IMR-90 (cell line): ENCODE data around the gene MYDGF. TPM values are rescaled to one million over a fixed set of nuclear protein-coding genes. Genes with fewer than 3 reads are reported as not detected.

Experiments used
- ATAC-seq: fragments of 200-7000 bp; cut with Tn5 transposase; 2 replicates; pipeline ENCODE4 v1.9.1; 2020; ENCODE audit warnings: low read depth, mild to moderate bottlenecking, moderate library complexity
- BruUV-seq: library from RNA; stranded (reverse); fragments of 400-500 nt; replicated peaks from 2 replicates; lab custom pipeline; 2021; lab: Mats Ljungman, UMichigan
- CTCF ChIA-PET: fragments of 300-600 bp; formaldehyde crosslinking; extraction: SDS; loops from one replicate; lab custom pipeline; 2021; ENCODE audit warnings: antibody characterized with exemption; lab: Yijun Ruan, JAX
- POLR2A ChIA-PET: fragments of 300-600 bp; sonication (Branson Sonifier 250); formaldehyde crosslinking; loops from one replicate; lab custom pipeline; 2022; ENCODE audit warnings: antibody characterized with exemption; ENCODE audit not compliant: unreplicated experiment; lab: Charles Lee
- DNase-seq: peaks from one replicate; pipeline ENCODE4 v3.0.0; 2013
- H2AFZ ChIP-seq: replicated peaks from 2 replicates; pipeline ENCODE3; 2013; ENCODE audit warnings: low read length, mild to moderate bottlenecking; ENCODE audit not compliant: poor library complexity
- H2AK5ac ChIP-seq: 2 replicates; pipeline ENCODE4 v1.6.1; 2013; ENCODE audit warnings: low read depth, low read length, inconsistent platforms
- H2AK9ac ChIP-seq: replicated peaks from 2 replicates; pipeline ENCODE3; 2013; ENCODE audit warnings: mild to moderate bottlenecking, low read depth, low read length, moderate library complexity; ENCODE audit not compliant: poor library complexity
- H2BK120ac ChIP-seq: 2 replicates; pipeline ENCODE4 v1.6.1; 2013; ENCODE audit warnings: low read depth, low read length, inconsistent platforms
- H2BK15ac ChIP-seq: 3 replicates; pipeline ENCODE4 v1.6.1; 2013; ENCODE audit warnings: low read depth, low read length, inconsistent platforms
- H2BK20ac ChIP-seq: 2 replicates; pipeline ENCODE4 v1.6.1; 2013; ENCODE audit warnings: low read depth, mild to moderate bottlenecking, inconsistent platforms, low read length, moderate library complexity
- H2BK5ac ChIP-seq: 2 replicates; pipeline ENCODE4 v1.6.1; 2013; ENCODE audit warnings: mild to moderate bottlenecking, low read depth, low read length, inconsistent platforms; ENCODE audit not compliant: poor library complexity, severe bottlenecking
- H3K14ac ChIP-seq: replicated peaks from 2 replicates; pipeline ENCODE4 v1.6.1; 2013; ENCODE audit warnings: low read depth, low read length, inconsistent platforms
- H3K18ac ChIP-seq: 2 replicates; pipeline ENCODE4 v1.6.1; 2013; ENCODE audit warnings: low read depth, low read length, control low read depth
- H3K23ac ChIP-seq: 2 replicates; pipeline ENCODE4 v1.6.1; 2013; ENCODE audit warnings: low read depth, low read length, inconsistent platforms
- H3K27ac ChIP-seq: 2 replicates; pipeline ENCODE4 v1.5.1; 2013; ENCODE audit warnings: mild to moderate bottlenecking, control low read depth, low read length; ENCODE audit not compliant: insufficient read depth
- H3K27me3 ChIP-seq: 2 replicates; pipeline ENCODE4 v1.6.1; 2013; ENCODE audit warnings: low read length; ENCODE audit not compliant: control insufficient read depth, insufficient read depth
- H3K36me3 ChIP-seq: 2 replicates; pipeline ENCODE4 v1.6.1; 2013; ENCODE audit warnings: low read length, mixed read lengths; ENCODE audit not compliant: control insufficient read depth, insufficient read depth
- H3K4ac ChIP-seq: 2 replicates; pipeline ENCODE4 v1.6.1; 2013; ENCODE audit warnings: low read depth, low read length, inconsistent platforms
- H3K4me1 ChIP-seq: 2 replicates; pipeline ENCODE4 v1.6.1; 2013; ENCODE audit warnings: low read length, mixed read lengths; ENCODE audit not compliant: control insufficient read depth, insufficient read depth
- H3K4me2 ChIP-seq: 2 replicates; pipeline ENCODE4 v1.6.1; 2013; ENCODE audit warnings: low read depth, mild to moderate bottlenecking, control low read depth, low read length, moderate library complexity
- H3K4me3 ChIP-seq: 2 replicates; pipeline ENCODE4 v1.5.1; 2013; ENCODE audit warnings: low read depth, mild to moderate bottlenecking, control low read depth, low read length, moderate library complexity; ENCODE audit not compliant: insufficient read depth
- H3K56ac ChIP-seq: 2 replicates; pipeline ENCODE4 v1.6.1; 2013; ENCODE audit warnings: low read length, inconsistent platforms; ENCODE audit not compliant: insufficient read depth; ENCODE audit errors: extremely low read depth
- H3K79me1 ChIP-seq, 2 experiments: 2 replicates each; pipeline ENCODE4 v1.6.1; 2013; ENCODE audit warnings: low read length in 2 of 2, inconsistent platforms in 1 of 2, low read depth in 1 of 2
- H3K9ac ChIP-seq: 2 replicates; pipeline ENCODE4 v1.6.1; 2013; ENCODE audit warnings: low read depth, low read length, control low read depth
- H3K9me1 ChIP-seq: 2 replicates; pipeline ENCODE4 v1.6.1; 2013; ENCODE audit warnings: low read length, inconsistent platforms; ENCODE audit not compliant: insufficient read depth
- H3K9me3 ChIP-seq: 2 replicates; pipeline ENCODE4 v1.6.1; 2013; ENCODE audit warnings: low read length; ENCODE audit not compliant: control insufficient read depth, insufficient read depth
- H4K20me1 ChIP-seq: 2 replicates; pipeline ENCODE4 v1.6.1; 2013; ENCODE audit warnings: low read length, inconsistent platforms; ENCODE audit not compliant: insufficient read depth
- H4K5ac ChIP-seq: 2 replicates; pipeline ENCODE4 v1.6.1; 2013; ENCODE audit warnings: mild to moderate bottlenecking, low read depth, low read length, control low read depth
- H4K8ac ChIP-seq, 2 experiments: 2 replicates each; pipeline ENCODE4 v1.6.1; 2013; ENCODE audit warnings: low read depth in 2 of 2, low read length in 2 of 2, control low read depth in 1 of 2, inconsistent platforms in 1 of 2
- H4K91ac ChIP-seq: 2 replicates; pipeline ENCODE4 v1.6.1; 2013; ENCODE audit warnings: low read depth, low read length, inconsistent platforms; ENCODE audit not compliant: insufficient read depth
- BHLHE40 ChIP-seq: fragments of 150-350 bp; IDR thresholded peaks from 2 replicates; pipeline ENCODE4 v1.6.1; 2016; ENCODE audit warnings: mild to moderate bottlenecking, low read depth, low read length
- FOS ChIP-seq: fragments of 150-350 bp; IDR thresholded peaks from 2 replicates; pipeline ENCODE4 v1.6.1; 2016; ENCODE audit warnings: low read depth, low read length
- MAZ ChIP-seq: IDR thresholded peaks from 2 replicates; pipeline ENCODE4 v1.6.1; 2012; ENCODE audit warnings: low read depth, mild to moderate bottlenecking, low read length, improper control_type of control experiment, moderate library complexity, borderline replicate concordance
- POLR2A ChIP-seq: IDR thresholded peaks from 2 replicates; pipeline ENCODE4 v1.6.1; 2012; ENCODE audit warnings: mild to moderate bottlenecking, low read depth, low read length
- SMC3 ChIP-seq: fragments of 150-350 bp; IDR thresholded peaks from 2 replicates; pipeline ENCODE4 v1.6.1; 2016; ENCODE audit warnings: low read depth, mild to moderate bottlenecking, antibody characterized with exemption, low read length, moderate library complexity
- WGBS, 2 experiments: methylation state at CpG; one replicate each; pipeline versions ENCODE4 v1.1.5 to v1.1.7; 2013; ENCODE audit warnings: missing lambda C conversion rate in 2 of 2; ENCODE audit not compliant: insufficient read length in 1 of 2; ENCODE audit errors: extremely low coverage in 2 of 2; 5-methylcytosine and 5-hydroxymethylcytosine counted together
- dilution Hi-C: fragments of 300-500 bp; cut with HindIII; formaldehyde crosslinking; loops from one replicate; pipeline ENCODE4 v1.14.3; 2018; ENCODE audit warnings: low sequenced_read_pairs; ENCODE audit not compliant: unreplicated experiment
- in situ Hi-C: fragments of 300-500 bp; cut with MboI; formaldehyde crosslinking; loops from 3 replicates; pipeline ENCODE4 v1.14.3; 2019; ENCODE audit warnings: low sequenced_read_pairs, inconsistent platforms, mixed read lengths
- intact Hi-C: fragments of 100-400 bp; cut with micrococcal nuclease; formaldehyde crosslinking; loops from 2 replicates; pipeline ENCODE4 v1.10.0; 2022
- polyA plus RNA-seq, 3 experiments: library from polyadenylated mRNA; depleted of rRNA; stranded (reverse); fragments of >200 nt; gene quantifications; 2 replicates each; pipeline ENCODE4 v1.2.3, GENCODE V29; 2012; ENCODE audit warnings: low replicate concordance in 1 of 3
- total RNA-seq: library from RNA; depleted of rRNA; stranded (reverse); fragments of >200 nt; gene quantifications from 2 replicates; pipeline ENCODE4 v1.2.3, GENCODE V29; 2012

The MYDGF gene
- total and polyA plus RNA-seq, 2 of the 4 experiments (the other 2 are of a cell fraction): 203 to 310 TPM

- TF ChIP-seq MAZ: no peak; the same call in 1 of the 2 replicates
These were observed 43.3 kb upstream of the MYDGF start (continued) for GRCh38 chr19:4713384-4713951.

GRCh38 chr19:4712771-4713170 is 42.6 kb upstream of the MYDGF start:
- H3K27ac ChIP-seq: peak overlapping the region; percentile 56; the same call in 1 of the 2 replicates
- peak overlapping the region; percentile 63; the same call in 1 of the 2 replicates for H4K5ac ChIP-seq
- H3K9me3 ChIP-seq: no peaks in the 10 kb centered on the region
- peak overlapping the region; percentile 97 for H3K4ac ChIP-seq
- H2AFZ ChIP-seq: no peak overlapping the region
- BruUV-seq: no TSS peak
- H3K9me1 ChIP-seq: peaks cover 15% of the 10 kb centered on the region
- peak overlapping the region; percentile 87 to 88 for H4K8ac ChIP-seq
- H3K4me3 ChIP-seq: no peak overlapping the region
- in situ Hi-C loops: no loop called here
- H3K79me1 ChIP-seq: peaks cover 34 to 86% of the 10 kb centered on the region in 2 experiments
- TF ChIP-seq SMC3 (no peak), POLR2A (no peak), BHLHE40 (no peak), FOS (no peak)
- peaks cover 68% of the 10 kb centered on the region for H3K36me3 ChIP-seq
- no peak overlapping the region for H3K9ac ChIP-seq
- ChIA-PET POLR2A (interaction anchor here (0.6 kb wide), 1 partner anchor 826 kb away, joined by 5 read pairs; no protein-coding TSS in a partner anchor), CTCF (no interaction called here)
- DNase-seq (no peak), ATAC-seq (no peak)
- H2BK20ac ChIP-seq: peak overlapping the region; percentile 90
- H4K20me1 ChIP-seq: no peaks in the 10 kb centered on the region
- peak overlapping the region; percentile 91 for H4K91ac ChIP-seq
- peak overlapping the region; percentile 44; the same call in 1 of the 2 replicates for H3K23ac ChIP-seq
- no CpG with 5 or more reads among the region's 14 CpGs for WGBS, 2 experiments
- peak overlapping the region; percentile 49; the same call in 1 of the 2 replicates for H3K18ac ChIP-seq
- intact Hi-C loops: no loop called here
- peak overlapping the region; percentile 96 for H2AK9ac ChIP-seq
- dilution Hi-C loops: no loop called here
- H3K56ac ChIP-seq: no peak overlapping the region
- peak overlapping the region; percentile 84 for H3K14ac ChIP-seq
- no peaks in the 10 kb centered on the region for H3K27me3 ChIP-seq
- peak overlapping the region; percentile 97 for H2BK120ac ChIP-seq
- H2AK5ac ChIP-seq: peak overlapping the region; percentile 95
- peaks cover 18% of the 10 kb centered on the region for H3K4me1 ChIP-seq
- H2BK5ac ChIP-seq: peak overlapping the region; percentile 98
- H2BK15ac ChIP-seq: peak overlapping the region; percentile 96; the same call in 2 of the 3 replicates
- no peak overlapping the region for H3K4me2 ChIP-seq
